SU-DHL-6 (cell line): ENCODE results near the gene MIA3.

Experiments
- H2AFZ ChIP-seq: fragments of 200-600 bp; sonication (generic); 2 replicates; pipeline ENCODE4 v1.6.1; 2014; ENCODE audit warnings: low read depth, mild to moderate bottlenecking, moderate library complexity, mixed read lengths, antibody characterized with exemption, low read length; ENCODE audit not compliant: severe bottlenecking
- H3F3A ChIP-seq: fragments of 200-600 bp; shearing (Covaris generic); 2 replicates; pipeline ENCODE4 v1.6.0; 2016; ENCODE audit warnings: antibody characterized with exemption, mild to moderate bottlenecking; ENCODE audit not compliant: insufficient read depth
- H3K27ac ChIP-seq: fragments of 200-600 bp; sonication (generic); 2 replicates; pipeline ENCODE4 v1.5.1; 2016; ENCODE audit warnings: low read depth, mild to moderate bottlenecking, low read length, moderate library complexity, mixed read lengths
- H3K27me3 ChIP-seq: fragments of 200-600 bp; sonication (generic), shearing (Covaris generic); 2 replicates; pipeline ENCODE4 v1.6.0; 2014; ENCODE audit warnings: mild to moderate bottlenecking, low read length
- H3K36me3 ChIP-seq: fragments of 200-600 bp; sonication (generic); 2 replicates; pipeline ENCODE4 v1.6.1; 2014; ENCODE audit warnings: mild to moderate bottlenecking, low read length, mixed read lengths
- H3K4me2 ChIP-seq: fragments of 300-600, 200-600 bp; shearing (Covaris generic), sonication (generic); 2 replicates; pipeline ENCODE4 v1.6.0; 2014; ENCODE audit warnings: low read length, low read depth, mild to moderate bottlenecking; ENCODE audit not compliant: poor library complexity, severe bottlenecking
- H3K4me3 ChIP-seq: fragments of 200-600 bp; sonication (generic); 2 replicates; pipeline ENCODE4 v1.5.1; 2014; ENCODE audit warnings: antibody characterized with exemption, low read length, mild to moderate bottlenecking, mixed read lengths; ENCODE audit not compliant: insufficient read depth, poor library complexity, severe bottlenecking
- H3K79me2 ChIP-seq: fragments of 200-600 bp; sonication (generic); 2 replicates; pipeline ENCODE4 v1.6.1; 2014; ENCODE audit warnings: mild to moderate bottlenecking, low read length, moderate library complexity; ENCODE audit not compliant: insufficient read depth
- H3K9ac ChIP-seq: fragments of 200-600 bp; sonication (generic); 2 replicates; pipeline ENCODE4 v1.7.0; 2014; ENCODE audit warnings: mild to moderate bottlenecking, low read length
- H3K9me2 ChIP-seq: fragments of 200-600 bp; sonication (generic); replicated peaks from 2 replicates; pipeline ENCODE4 v1.6.1; 2014; ENCODE audit warnings: low read length; ENCODE audit not compliant: insufficient read depth
- H3K9me3 ChIP-seq: fragments of 200-600 bp; sonication (generic); 2 replicates; pipeline ENCODE4 v1.6.1; 2014; ENCODE audit warnings: low read length, mixed read lengths; ENCODE audit not compliant: insufficient read depth
- H4K20me1 ChIP-seq: fragments of 200-600 bp; sonication (generic); 2 replicates; pipeline ENCODE4 v1.6.1; 2014; ENCODE audit warnings: low read depth, mild to moderate bottlenecking, antibody characterized with exemption, low read length, moderate library complexity, mixed read lengths
- CTCF ChIP-seq: fragments of 200-600 bp; sonication (generic); IDR thresholded peaks from one replicate; pipeline ENCODE4 v1.5.1; 2017; ENCODE audit warnings: antibody characterized with exemption, mild to moderate bottlenecking, low read length, moderate library complexity; ENCODE audit not compliant: insufficient read depth, poor library complexity, severe bottlenecking
- EZH2phosphoT487 ChIP-seq: fragments of 200-600 bp; sonication (generic), shearing (Covaris generic); conservative IDR thresholded peaks from 2 replicates; pipeline ENCODE4 v1.6.1; 2018; ENCODE audit warnings: mild to moderate bottlenecking, antibody characterized with exemption, low read length, moderate library complexity, mixed read lengths

Gene MIA3

GRCh38 chr1:222709700-222710153 is 91.8 kb downstream of the MIA3 start:
- H3K9me2 ChIP-seq = no peaks in the 10 kb centered on the region
- H3K9ac ChIP-seq = no peak overlapping the region
- H3K4me3 ChIP-seq = no peak overlapping the region
- TF ChIP-seq CTCF (no peak), EZH2phosphoT487 (no peak)
- H3K36me3 ChIP-seq = no peaks in the 10 kb centered on the region
- no peaks in the 10 kb centered on the region for H3K9me3 ChIP-seq
- peaks cover 19% of the 10 kb centered on the region for H3K79me2 ChIP-seq
- H4K20me1 ChIP-seq = no peaks in the 10 kb centered on the region
- no peak overlapping the region for H3K27ac ChIP-seq
- no peak overlapping the region for H2AFZ ChIP-seq
- no peak overlapping the region for H3K4me2 ChIP-seq
- peaks cover 7% of the 10 kb centered on the region; the same call in 1 of the 2 replicates for H3F3A ChIP-seq
- no peaks in the 10 kb centered on the region for H3K27me3 ChIP-seq

GRCh38 chr1:222711319-222712252 is 93.7 kb downstream of the MIA3 start:
- peak overlapping the region; percentile 30 for H2AFZ ChIP-seq
- H3K9ac ChIP-seq = peak overlapping the region; percentile 81
- peak overlapping the region; percentile 67 for H3K4me3 ChIP-seq
- no peak overlapping the region for H3K27ac ChIP-seq
- TF ChIP-seq EZH2phosphoT487 (no peak), CTCF (no peak)
- peak overlapping the region; percentile 92 for H3K4me2 ChIP-seq
- H3F3A ChIP-seq = peaks cover 7% of the 10 kb centered on the region; the same call in 1 of the 2 replicates
- no peaks in the 10 kb centered on the region for H3K9me3 ChIP-seq
- no peaks in the 10 kb centered on the region for H3K27me3 ChIP-seq
- no peaks in the 10 kb centered on the region for H4K20me1 ChIP-seq
- H3K79me2 ChIP-seq = peaks cover 7% of the 10 kb centered on the region
- peaks cover 2% of the 10 kb centered on the region for H3K36me3 ChIP-seq
- H3K9me2 ChIP-seq = no peaks in the 10 kb centered on the region

- H3K27me3 ChIP-seq = no peaks in the 10 kb centered on the region
- no peaks in the 10 kb centered on the region for H3K9me3 ChIP-seq
- peak within 1 kb of the TSS; percentile 84 for H2AFZ ChIP-seq
- H3F3A ChIP-seq = peaks cover 7% of the 10 kb centered on the region; the same call in 1 of the 2 replicates
- TF ChIP-seq EZH2phosphoT487 = no peak
- no peak for TF ChIP-seq CTCF
- peaks cover 7% of the 10 kb centered on the region for H3K79me2 ChIP-seq
- no peaks in the 10 kb centered on the region for H4K20me1 ChIP-seq
- peaks cover 9% of the 10 kb centered on the region for H3K36me3 ChIP-seq
- peak within 1 kb of the TSS; percentile 92 for H3K4me2 ChIP-seq
- peak within 1 kb of the TSS; percentile 67 for H3K4me3 ChIP-seq
- H3K9ac ChIP-seq = peak within 1 kb of the TSS; percentile 81
- no peaks in the 10 kb centered on the region for H3K9me2 ChIP-seq
- peak within 1 kb of the TSS; percentile 88 for H3K27ac ChIP-seq
Observed at GRCh38 chr1:222712253-222713090, 94.6 kb downstream of the MIA3 start, which contains the start of the genes AIDA and BROX. Gene AIDA, minus strand, starts transcription at chr1:222712491. Its CDS starts 174 bp downstream, at chr1:222712317. Gene BROX, plus strand, starts transcription at chr1:222712564. Its CDS starts 3,136 bp downstream, at chr1:222715700.
